NB4 (cell line): ENCODE measurements around the gene LTF.
A peak's percentile ranks its signal among the peaks of the same experiment; 100 is the strongest.
"Not testable (repeated sequence)": the region's sequence is repeated elsewhere in the genome, so short reads cannot be mapped to it uniquely, and the experiment has no call there.

Experiments
- DNase-seq: peaks from one replicate; pipeline ENCODE4 v3.0.0; 2010; ENCODE audit warnings: low read depth
- H3K4me3 ChIP-seq: one replicate; pipeline ENCODE4 v1.5.1; 2011; ENCODE audit warnings: mild to moderate bottlenecking, low read depth, low read length, moderate library complexity
- MYC ChIP-seq: IDR thresholded peaks from 2 replicates; pipeline ENCODE4 v1.6.1; 2011; ENCODE audit warnings: low read depth, low read length
- POLR2A ChIP-seq: IDR thresholded peaks from 2 replicates; pipeline ENCODE4 v1.6.1; 2011; ENCODE audit warnings: mild to moderate bottlenecking; ENCODE audit not compliant: insufficient read length; ENCODE audit errors: extremely low read depth
- TF ChIP-seq, protein P1 (sequence below): IDR thresholded peaks from one replicate; pipeline ENCODE4 v1.5.1; 2012; ENCODE audit warnings: low read depth, low read length
- TF ChIP-seq, protein P2 (sequence below): IDR thresholded peaks from 2 replicates; pipeline ENCODE4 v1.6.1; 2011; ENCODE audit warnings: low read depth, low read length

Gene LTF

DNA sequence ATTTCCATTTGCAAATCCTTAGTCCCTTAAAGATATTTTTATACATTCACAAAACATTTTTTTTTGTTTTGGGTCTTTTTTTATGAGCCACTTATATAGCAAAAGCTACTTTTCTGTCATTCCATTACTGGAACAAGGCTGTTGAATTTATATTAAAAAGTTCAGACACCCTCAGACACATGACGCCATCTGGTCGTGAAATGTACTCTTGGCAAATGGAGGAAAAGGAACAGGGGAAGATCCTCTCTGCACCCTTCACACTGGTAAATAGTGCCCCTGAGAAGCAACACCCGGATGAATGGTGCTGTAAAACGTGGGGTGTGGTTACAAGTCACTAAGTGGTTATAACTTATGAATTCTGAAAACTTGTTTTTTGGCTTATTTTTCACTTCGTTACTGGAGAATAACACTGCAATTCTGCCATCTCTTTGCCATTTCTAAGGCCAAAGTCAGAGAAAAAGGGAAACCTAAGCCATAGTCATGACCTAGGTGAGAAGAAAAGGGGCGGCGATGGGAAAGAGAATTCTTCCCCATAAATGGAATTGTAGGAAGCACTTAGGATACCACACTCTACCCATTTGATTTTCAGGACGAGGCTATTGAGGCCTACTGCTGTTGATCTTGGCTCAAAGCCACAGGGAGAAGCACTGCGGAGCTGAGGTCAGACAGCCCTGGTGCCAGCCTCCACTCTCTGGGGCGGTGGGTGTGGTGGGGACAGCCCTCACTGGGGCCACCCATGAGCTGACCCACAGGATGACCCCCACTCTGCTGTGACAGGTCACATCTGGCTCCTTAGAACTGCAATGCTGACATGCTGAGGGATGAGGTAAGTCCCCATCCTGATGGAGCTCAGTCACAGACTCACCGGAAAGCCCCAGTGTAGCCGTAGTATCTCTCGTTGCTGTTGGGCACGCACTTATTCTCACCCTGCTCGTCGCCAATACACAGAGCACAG is 21.9 kb downstream of the LTF start:
- DNase-seq = peak; percentile 75
- H3K4me3 ChIP-seq = no peak overlapping the region
- no peak for TF ChIP-seq MYC
- no peak for TF ChIP-seq POLR2A
- TF ChIP-seq, protein P1, sequence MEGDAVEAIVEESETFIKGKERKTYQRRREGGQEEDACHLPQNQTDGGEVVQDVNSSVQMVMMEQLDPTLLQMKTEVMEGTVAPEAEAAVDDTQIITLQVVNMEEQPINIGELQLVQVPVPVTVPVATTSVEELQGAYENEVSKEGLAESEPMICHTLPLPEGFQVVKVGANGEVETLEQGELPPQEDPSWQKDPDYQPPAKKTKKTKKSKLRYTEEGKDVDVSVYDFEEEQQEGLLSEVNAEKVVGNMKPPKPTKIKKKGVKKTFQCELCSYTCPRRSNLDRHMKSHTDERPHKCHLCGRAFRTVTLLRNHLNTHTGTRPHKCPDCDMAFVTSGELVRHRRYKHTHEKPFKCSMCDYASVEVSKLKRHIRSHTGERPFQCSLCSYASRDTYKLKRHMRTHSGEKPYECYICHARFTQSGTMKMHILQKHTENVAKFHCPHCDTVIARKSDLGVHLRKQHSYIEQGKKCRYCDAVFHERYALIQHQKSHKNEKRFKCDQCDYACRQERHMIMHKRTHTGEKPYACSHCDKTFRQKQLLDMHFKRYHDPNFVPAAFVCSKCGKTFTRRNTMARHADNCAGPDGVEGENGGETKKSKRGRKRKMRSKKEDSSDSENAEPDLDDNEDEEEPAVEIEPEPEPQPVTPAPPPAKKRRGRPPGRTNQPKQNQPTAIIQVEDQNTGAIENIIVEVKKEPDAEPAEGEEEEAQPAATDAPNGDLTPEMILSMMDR = peak; percentile 58
- TF ChIP-seq, protein P2, sequence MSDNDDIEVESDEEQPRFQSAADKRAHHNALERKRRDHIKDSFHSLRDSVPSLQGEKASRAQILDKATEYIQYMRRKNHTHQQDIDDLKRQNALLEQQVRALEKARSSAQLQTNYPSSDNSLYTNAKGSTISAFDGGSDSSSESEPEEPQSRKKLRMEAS = 0 out of 2 replicates have a peak, but pooled peaks have one; percentile 2

DNA sequence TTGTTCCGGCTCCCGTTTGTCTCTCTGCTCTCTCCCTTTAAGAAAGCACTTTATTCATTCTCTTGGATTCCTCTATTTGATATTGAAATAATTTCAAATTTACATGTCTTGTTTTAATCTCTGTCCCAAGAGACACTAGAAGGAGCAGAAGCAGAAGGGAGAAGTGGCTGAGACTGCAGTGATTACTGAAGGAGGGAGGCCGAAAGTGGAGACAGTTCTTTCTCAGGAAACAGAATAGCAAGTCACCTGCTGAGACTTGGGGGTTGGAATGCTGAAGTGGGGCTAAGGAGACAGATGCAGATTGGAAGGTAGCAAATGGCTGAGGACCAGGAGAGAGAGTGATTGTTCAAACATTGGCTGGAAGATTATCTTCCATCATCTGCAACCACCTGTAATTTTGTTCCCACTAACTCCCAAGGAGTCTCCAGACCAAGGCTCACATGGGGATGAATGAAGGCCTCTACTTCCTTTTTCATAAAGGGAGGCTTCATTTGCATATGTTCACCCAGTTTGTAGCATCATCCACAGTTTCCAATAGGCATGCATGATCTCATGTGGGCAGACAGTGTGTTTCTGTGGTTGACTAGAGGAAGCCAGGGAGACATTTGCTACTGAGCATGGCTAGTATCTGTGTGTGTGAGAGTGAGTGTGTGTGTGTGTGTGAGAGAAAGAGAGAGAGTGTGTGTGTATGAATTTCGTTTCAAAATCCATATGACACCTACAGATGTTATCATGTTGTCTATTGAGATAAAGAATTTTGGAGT is 24.0 kb downstream of the LTF start:
- no peak overlapping the region for H3K4me3 ChIP-seq
- DNase-seq = peak; percentile 72
- TF ChIP-seq, protein P1 = no peak
- TF ChIP-seq, protein P2 = no peak; the same call in 1 of the 2 replicates
- 0 out of 2 replicates have a peak, but pooled peaks have one; percentile 25 for TF ChIP-seq MYC
- TF ChIP-seq POLR2A = no peak

DNA sequence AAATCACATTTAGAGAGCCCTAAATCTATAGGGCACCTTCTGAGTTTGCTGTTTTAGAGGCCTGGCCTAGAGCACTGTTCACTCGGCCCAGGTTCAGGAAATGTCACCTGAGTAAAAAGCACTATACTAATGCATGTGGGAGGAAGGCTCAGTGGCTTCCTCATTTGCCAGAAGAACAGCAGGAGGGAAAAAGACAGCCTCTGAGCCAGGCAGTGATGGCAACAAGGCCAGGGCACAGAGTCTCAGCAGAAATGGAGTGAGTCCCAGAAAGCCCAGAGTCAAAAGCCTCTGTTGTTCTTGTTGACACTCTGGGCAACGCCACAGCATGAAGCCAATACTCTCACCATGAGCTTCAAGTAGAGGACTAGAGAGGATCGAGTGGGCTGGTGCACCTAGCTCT is 25.9 kb downstream of the LTF start:
- DNase-seq = peak; percentile 63
- no peak for TF ChIP-seq POLR2A
- TF ChIP-seq, protein P2 = no peak
- no peak for TF ChIP-seq MYC
- TF ChIP-seq, protein P1 = no peak
- no peak overlapping the region for H3K4me3 ChIP-seq

DNA sequence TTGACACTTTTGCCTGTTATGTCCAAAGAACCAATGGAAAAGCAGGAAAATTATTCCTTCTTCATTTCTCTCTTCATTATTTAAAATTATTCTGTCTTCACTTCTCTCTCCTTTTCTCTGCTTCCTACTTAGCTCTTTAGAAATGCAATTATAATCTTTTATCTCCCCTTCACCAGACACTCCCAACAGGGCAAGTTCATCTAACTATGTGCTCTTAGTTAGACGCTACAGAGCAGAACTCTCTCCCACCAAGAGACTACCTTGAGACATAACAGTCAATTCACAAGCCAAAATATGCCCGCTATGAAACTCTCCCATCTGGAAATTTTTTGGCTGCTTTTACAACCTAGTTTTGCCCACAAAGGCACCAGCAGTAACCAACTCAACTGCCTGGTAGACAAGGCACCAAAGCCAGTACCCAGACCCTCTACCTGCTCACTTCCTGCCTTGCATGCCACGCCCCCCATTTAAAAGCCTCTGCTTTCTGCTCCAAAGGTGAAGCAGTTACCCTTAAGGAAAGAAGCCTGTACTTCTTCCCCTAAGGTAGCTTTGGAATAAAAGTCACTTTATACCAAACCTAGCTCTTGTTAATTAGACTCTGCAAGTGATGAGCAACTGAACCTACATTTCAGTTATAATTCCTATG is 29.5 kb downstream of the LTF start:
- no peak overlapping the region for H3K4me3 ChIP-seq
- no peak for DNase-seq
- TF ChIP-seq MYC = no peak
- TF ChIP-seq POLR2A = no peak
- TF ChIP-seq, protein P1 = no peak
- TF ChIP-seq, protein P2 = no peak

DNA sequence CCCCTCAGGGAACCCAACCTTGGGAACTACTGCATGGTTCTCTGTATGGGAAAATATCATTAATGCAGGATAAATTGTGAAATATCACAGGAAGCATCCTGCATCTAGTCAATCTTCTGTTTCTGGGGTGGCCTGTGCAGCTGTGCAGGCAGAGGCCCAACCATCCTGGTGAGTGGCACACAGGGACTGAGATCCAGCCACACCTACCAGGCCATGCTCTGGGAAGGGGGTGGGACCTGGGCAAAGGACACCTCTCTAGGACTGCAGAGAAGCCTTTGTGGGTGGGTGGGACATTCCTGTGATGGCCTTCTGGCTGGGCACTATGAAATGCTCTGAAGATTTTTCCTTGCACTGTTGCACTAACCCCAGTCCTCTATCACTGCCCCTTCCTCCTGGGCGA is 30.9 kb downstream of the LTF start:
- TF ChIP-seq MYC (no peak), POLR2A (no peak)
- TF ChIP-seq, protein P1 = no peak
- TF ChIP-seq, protein P2 = no peak
- no peak for DNase-seq
- no peak overlapping the region for H3K4me3 ChIP-seq

DNA sequence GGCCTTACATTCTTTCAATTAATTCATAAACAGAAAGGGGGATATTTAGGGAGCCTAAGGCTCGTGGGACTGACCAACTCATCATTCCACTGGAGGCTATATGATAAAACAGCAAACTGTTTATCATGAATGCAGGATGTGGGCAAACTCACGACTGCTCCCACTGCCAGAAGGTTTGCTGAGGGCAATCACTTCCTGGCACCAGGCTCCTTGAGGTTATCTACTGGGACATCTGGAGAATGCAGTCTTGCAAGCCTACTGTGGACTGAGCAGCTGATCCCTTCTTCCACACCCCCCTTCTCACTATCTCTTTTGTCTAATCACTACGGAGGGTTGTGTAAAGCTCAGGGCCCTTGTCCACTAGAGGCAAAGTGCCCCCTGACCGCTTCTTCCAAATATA is 31.6 kb downstream of the LTF start:
- DNase-seq = peak; percentile 59
- not testable (repeated sequence) for H3K4me3 ChIP-seq

DNA sequence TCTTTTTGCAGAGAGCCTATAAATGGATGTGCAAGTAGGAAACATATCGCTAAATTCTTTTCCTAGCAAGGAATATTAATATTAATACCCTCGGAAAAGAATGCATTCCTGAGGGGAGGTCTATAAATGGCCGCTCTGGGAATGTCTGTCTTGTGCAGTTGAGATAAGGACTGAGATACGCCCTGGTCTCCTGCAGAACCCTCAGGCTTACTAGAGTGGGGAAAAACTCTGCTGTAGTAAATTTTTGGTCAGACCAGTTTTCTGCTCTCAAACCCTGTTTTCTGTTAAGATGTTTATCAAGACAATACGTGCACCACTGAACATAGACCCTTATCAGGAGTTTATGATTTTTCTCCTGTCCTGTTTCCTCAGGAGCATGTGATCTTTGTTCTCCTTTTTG is 32.8 kb downstream of the LTF start:
- DNase-seq, H3K4me3 ChIP-seq: not testable (repeated sequence)

DNA sequence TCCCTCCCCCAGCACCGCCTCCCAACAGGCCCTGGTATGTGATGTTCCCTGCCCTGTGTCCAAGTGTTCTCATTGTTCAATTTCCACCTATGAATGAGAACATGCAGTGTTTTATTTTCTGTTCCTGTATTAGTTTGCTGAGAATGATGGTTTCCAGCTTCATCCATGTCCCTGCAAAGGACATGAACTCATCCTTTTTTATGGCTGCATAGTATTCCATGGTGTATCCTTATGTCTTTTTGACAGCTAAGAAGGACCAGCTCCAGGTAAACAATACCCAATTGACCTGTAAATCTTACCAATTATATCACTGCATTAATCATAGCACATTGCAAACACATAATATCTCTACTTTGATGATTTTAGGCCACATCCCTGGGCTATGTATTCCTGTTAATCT is 33.8 kb downstream of the LTF start:
- DNase-seq, H3K4me3 ChIP-seq: not testable (repeated sequence)
